Ishikawa (cell line): ENCODE measurements around the gene CCR5AS.

ENCODE experiments used
- EP300 ChIP-seq: IDR thresholded peaks from 2 replicates; pipeline ENCODE4 v1.6.1; 2012; ENCODE audit warnings: borderline replicate concordance
- TAF1 ChIP-seq: IDR thresholded peaks from 2 replicates; pipeline ENCODE4 v1.6.1; 2012; ENCODE audit warnings: low read depth, mild to moderate bottlenecking
- TF ChIP-seq, protein P1 (sequence below): IDR thresholded peaks from 2 replicates; pipeline ENCODE4 v1.6.1; 2012

DNA sequence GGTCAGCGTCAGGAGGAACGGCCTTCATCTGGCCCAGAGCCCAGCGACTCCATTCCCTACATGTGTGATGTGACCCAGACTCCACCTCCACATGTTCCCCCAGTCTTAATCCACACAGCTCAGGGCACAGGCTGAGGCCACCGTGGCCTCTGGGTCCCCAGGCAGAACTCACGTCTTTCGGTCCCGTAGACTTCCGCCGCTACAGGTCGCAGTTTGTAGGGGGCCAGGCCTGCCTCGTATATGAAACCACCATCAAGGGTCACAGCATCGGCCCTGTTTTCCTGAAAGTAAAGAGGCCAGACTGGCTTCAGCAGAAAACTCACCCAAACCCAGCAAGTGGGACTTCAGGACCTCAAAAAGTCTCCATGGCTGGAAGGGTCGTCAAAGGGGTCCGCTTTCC is 49.3 kb upstream of the CCR5AS start:
- TF ChIP-seq, protein P1, sequence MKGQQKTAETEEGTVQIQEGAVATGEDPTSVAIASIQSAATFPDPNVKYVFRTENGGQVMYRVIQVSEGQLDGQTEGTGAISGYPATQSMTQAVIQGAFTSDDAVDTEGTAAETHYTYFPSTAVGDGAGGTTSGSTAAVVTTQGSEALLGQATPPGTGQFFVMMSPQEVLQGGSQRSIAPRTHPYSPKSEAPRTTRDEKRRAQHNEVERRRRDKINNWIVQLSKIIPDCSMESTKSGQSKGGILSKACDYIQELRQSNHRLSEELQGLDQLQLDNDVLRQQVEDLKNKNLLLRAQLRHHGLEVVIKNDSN = no peak
- TF ChIP-seq TAF1 (no peak), EP300 (no peak)
